ENCODE results near the gene GRIK1. TPM values are rescaled to one million over a fixed set of nuclear protein-coding genes. Genes with fewer than 3 reads are reported as not detected.

The GRIK1 gene
- total RNA-seq, 4 donors from 2014 or later, result 0.15 to 0.29 (median 0.27) TPM; not detected in 1

DNA sequence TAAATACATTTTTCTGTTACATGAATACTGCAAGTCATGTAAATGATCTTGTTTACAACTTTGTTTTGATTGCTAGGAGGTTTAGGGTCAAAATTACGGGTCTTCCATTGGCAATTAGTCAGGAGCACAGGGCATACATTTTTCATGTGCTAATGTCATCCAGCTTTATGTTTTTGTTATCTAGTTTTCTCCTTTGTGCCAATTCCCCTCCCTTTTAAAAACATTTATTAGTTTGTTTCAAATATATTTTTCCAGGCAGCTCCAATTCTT, 280.9 kb downstream of the GRIK1 start:
- no peaks in the 10 kb centered on the region for H3K27me3 ChIP-seq
- DNase-seq, result no peak
- H3K4me1 ChIP-seq, result no peaks in the 10 kb centered on the region
- 35 to 62% methylated on average over 1 of the region's 1 CpG for WGBS, 2 donors
- intact Hi-C loops (cut with DNase I), result no loop called here
- H3K36me3 ChIP-seq, result no peaks in the 10 kb centered on the region
- TF ChIP-seq, protein P1, sequence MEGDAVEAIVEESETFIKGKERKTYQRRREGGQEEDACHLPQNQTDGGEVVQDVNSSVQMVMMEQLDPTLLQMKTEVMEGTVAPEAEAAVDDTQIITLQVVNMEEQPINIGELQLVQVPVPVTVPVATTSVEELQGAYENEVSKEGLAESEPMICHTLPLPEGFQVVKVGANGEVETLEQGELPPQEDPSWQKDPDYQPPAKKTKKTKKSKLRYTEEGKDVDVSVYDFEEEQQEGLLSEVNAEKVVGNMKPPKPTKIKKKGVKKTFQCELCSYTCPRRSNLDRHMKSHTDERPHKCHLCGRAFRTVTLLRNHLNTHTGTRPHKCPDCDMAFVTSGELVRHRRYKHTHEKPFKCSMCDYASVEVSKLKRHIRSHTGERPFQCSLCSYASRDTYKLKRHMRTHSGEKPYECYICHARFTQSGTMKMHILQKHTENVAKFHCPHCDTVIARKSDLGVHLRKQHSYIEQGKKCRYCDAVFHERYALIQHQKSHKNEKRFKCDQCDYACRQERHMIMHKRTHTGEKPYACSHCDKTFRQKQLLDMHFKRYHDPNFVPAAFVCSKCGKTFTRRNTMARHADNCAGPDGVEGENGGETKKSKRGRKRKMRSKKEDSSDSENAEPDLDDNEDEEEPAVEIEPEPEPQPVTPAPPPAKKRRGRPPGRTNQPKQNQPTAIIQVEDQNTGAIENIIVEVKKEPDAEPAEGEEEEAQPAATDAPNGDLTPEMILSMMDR (IDR thresholded peaks at IDR 0.05), result no peak
- no peak for TF ChIP-seq POLR2A (IDR thresholded peaks at IDR 0.05)
- H3K4me3 ChIP-seq (replicated peaks in 1 of 3), result no peak overlapping the region
- H3K27ac ChIP-seq, result no peak overlapping the region
- H3K9me3 ChIP-seq, result no peaks in the 10 kb centered on the region

DNA sequence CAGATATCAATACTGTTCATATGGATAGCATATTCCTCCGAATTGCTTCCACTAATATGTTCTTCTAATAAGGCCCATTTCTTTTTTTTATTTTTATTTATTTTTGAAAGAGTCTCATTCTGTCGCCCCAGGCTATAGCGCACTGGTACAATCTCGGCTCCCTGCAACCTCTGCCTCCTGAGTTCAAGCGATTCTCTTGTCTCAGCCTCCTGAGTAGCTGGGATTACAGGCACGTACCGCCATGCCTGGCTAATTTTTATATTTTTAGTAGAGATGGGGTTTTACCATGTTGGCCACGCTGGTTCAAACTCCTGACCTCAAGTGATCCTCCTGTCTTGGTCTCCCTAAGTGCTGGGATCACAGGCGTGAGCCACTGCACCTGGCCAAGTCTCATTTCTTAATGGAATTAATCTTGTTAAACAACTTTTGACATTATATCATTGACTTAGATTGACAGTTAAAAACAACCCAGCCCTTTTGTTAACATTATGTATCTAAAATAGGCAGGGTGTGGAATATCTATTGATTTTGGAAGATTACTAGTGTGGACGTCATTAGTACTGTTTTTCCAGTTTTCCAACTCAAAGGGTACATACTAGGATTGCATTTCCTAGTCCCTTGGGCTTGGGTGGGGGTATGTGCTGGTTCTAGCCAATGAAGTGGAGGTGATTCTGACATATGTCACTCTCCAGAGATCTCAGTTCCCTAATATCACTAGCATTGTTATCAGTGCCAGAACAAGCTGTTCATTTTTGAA, 281.4 kb downstream of the GRIK1 start:
- no peak for TF ChIP-seq POLR2A (IDR thresholded peaks at IDR 0.05)
- TF ChIP-seq, protein P1 (IDR thresholded peaks at IDR 0.05), result no peak
- Histone ChIP-seq H3K4me1 (no peaks in the 10 kb centered on the region), H3K27me3 (no peaks in the 10 kb centered on the region), H3K36me3 (no peaks in the 10 kb centered on the region), H3K9me3 (no peaks in the 10 kb centered on the region), H3K4me3 (replicated peaks in 1 of 3) (no peak overlapping the region), H3K27ac (no peak overlapping the region)
- DNase-seq, result no peak
- intact Hi-C loops (cut with DNase I), result no loop called here
- 88 to 91% methylated on average over 10 of the region's 10 CpGs for WGBS, 2 donors

DNA sequence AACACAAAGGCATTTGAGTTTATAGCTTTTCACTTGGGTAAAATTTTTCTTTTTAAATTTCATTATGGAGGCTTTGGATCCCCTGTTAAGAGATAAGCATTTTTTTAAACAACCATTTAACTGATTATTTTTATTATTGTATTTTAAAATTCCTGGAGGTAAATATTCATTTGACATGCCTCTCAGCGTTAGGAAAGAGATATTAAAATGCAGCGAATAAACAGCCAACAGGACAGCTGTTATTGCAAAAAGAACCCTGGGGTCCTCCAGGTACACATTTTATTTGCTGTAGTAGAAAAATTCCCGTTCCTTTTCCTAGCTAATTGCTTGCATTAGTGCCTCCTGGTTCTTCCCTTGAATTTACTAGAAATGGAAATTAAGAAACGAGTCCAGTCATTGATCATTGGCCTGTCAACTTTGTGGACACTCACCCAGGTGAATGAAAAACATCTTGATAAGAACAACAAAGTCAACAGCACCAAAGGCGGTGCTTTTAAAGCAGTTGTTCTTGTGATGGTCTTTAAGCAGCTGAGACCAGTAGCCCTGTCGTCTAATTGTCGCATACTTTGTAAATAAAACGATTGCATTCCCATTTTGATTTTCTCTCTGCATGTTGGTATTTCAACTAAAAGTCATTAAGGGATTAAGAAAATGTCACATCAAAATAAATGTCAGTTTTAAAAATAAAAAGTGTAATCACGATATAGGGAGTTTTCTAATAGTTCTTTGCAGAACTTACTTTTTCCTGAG, 282.4 kb downstream of the GRIK1 start:
- Histone ChIP-seq H3K27me3 (no peaks in the 10 kb centered on the region), H3K9me3 (no peaks in the 10 kb centered on the region), H3K4me3 (replicated peaks in 1 of 3) (no peak overlapping the region), H3K27ac (no peak overlapping the region), H3K4me1 (no peaks in the 10 kb centered on the region), H3K36me3 (no peaks in the 10 kb centered on the region)
- TF ChIP-seq POLR2A (IDR thresholded peaks at IDR 0.05), result no peak
- TF ChIP-seq, protein P1 (IDR thresholded peaks at IDR 0.05), result no peak
- intact Hi-C loops (cut with DNase I), result no loop called here
- no peak for DNase-seq
- 44 to 49% methylated on average over 9 of the region's 9 CpGs for WGBS, 2 donors

DNA sequence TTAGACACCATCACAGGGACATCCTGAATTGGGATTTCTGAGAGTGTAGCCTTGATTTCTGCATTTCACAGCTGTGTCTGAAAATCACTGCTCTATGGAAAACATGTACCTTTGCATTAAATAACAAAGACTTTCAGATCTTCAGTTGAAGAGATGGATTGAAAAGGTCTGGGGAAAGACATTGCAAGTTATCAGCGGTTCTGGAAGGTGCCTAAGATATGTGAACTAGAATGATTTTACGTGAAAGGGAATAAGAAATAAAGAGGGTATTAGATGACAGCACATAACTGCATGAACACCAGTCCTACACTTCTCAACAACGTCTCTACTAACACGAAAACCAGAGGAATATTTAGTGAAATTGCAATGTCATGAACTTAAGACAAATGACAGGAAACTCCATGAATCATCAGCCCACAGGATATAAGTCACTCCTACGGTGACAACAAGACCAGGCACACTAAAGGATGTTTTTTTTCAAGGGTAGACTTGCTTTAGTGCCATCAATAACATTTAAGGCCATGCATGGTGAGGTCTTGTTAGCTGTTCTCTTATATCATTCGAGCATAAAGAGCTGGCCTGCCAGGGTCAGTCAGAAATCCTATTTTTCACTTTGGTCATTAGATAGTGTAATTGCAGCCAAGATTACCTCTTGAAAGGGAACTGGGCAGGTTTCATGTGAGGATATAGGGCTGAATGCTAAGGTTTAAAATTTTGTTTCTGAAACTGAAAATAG, 283.1 kb downstream of the GRIK1 start:
- no peaks in the 10 kb centered on the region for H3K27me3 ChIP-seq
- no peaks in the 10 kb centered on the region for H3K4me1 ChIP-seq
- intact Hi-C loops (cut with DNase I), result no loop called here
- DNase-seq, result no peak
- no peak overlapping the region for H3K27ac ChIP-seq
- no peak for TF ChIP-seq POLR2A (IDR thresholded peaks at IDR 0.05)
- TF ChIP-seq, protein P1 (IDR thresholded peaks at IDR 0.05), result no peak
- no peaks in the 10 kb centered on the region for H3K9me3 ChIP-seq
- H3K36me3 ChIP-seq, result no peaks in the 10 kb centered on the region
- 60 to 61% methylated on average over 6 of the region's 6 CpGs for WGBS, 2 donors
- no peak overlapping the region for H3K4me3 ChIP-seq (replicated peaks in 1 of 3)

DNA sequence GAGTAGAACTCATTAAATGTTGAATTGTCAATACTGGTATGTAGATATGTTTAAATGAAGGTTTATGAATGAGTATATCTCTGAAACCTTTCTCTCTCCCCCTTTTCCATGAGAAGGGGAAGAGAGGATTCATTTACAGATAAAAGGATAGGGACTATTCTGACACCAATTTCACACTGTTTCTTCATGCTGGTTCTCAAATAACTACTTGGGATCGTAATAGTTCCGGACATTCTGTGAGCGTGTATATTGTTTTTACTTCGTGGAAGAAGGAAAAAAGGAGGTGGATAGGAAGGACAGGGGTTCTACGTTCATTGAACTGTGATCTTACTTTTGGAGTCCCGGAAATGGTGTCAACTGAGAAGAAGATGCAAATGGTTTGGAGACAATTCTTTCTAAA, 284.2 kb downstream of the GRIK1 start:
- Histone ChIP-seq H3K4me3 (replicated peaks in 1 of 3) (no peak overlapping the region), H3K27ac (no peak overlapping the region), H3K36me3 (no peaks in the 10 kb centered on the region), H3K4me1 (no peaks in the 10 kb centered on the region), H3K9me3 (no peaks in the 10 kb centered on the region), H3K27me3 (no peaks in the 10 kb centered on the region)
- intact Hi-C loops (cut with DNase I), result no loop called here
- DNase-seq, result no peak
- no peak for TF ChIP-seq POLR2A (IDR thresholded peaks at IDR 0.05)
- TF ChIP-seq, protein P1 (IDR thresholded peaks at IDR 0.05), result no peak
- WGBS, 2 donors, result 87 to 94% methylated on average over 6 of the region's 6 CpGs

All from thyroid gland (tissue), 4 donors.